RPMI8226 (cell line): ENCODE measurements around the gene INPP5A.
"Not testable (repeated sequence)": the region's sequence is repeated elsewhere in the genome, so short reads cannot be mapped to it uniquely, and the experiment has no call there.

ENCODE experiments used
- DNase-seq: peaks from one replicate; pipeline ENCODE4 v3.0.0-alpha.2; 2015

Gene INPP5A

DNA sequence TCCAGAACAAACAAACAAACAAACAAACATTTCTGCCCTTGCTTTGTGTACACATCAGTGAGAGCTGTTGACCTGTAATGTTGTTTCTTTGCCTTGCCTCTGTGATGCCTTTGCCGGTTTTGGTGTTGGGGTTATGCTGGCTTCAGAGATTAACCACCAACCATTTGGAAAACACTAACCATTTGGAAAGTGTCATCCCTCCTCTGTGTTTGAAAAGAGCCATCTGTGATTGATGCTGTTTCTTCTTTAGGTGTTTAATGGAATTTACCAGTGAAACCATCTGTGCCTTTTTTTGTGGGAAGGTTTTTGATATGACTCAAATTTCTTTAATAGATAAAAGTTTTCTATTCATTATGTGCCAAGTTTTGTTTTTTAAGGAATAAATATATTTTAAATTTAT is 46.5 kb downstream of the INPP5A start:
- no peak for DNase-seq

- no peak for DNase-seq
These were observed 48.4 kb downstream of the INPP5A start for GRCh38 chr10:132585732-132586722.

- no peak for DNase-seq
These were observed 49.2 kb downstream of the INPP5A start for GRCh38 chr10:132586739-132587138.

DNA sequence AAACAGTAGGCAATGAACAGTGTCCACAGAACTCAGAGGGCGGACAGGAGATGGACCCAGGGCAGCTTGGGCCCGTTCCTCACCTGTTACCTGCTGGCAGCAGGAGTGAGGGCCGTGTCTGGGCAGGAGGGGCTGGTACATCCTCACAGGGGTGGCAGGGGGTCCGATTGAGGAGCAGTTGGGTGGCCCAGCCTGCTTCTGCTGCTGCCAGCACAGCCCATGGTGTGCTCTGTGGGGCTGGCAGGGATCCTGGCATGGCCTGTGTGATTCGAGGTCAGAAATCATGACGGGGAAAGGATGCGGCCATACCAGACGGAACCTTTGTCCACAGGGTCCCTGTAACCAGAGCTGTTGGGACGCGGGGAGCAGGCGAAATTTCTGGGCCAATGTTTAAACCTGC is 49.6 kb downstream of the INPP5A start:
- no peak for DNase-seq

GRCh38 chr10:132588301-132589013 is 50.9 kb downstream of the INPP5A start:
- DNase-seq: no peak

DNA sequence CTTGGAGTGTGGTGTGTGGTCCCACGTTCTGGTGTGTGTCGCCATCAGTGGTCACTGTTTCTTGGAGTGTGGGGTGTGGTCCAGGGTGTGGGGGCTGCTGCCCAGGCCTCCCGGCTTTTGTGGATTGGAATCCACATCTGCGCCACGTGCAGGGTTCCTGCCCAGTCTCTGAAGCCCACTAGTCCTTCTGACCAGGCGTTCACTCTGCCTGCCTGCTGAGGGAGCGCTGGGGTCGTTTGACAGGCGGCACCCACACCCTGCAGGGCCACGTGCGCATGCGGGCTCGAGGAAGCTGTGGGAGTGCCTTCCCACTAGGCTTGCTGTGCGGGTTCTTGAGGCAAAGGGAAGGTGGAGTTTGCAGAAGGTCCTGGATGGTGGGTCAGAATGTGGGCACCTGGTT is 51.4 kb downstream of the INPP5A start:
- DNase-seq: no peak

GRCh38 chr10:132589681-132590080 is 52.1 kb downstream of the INPP5A start:
- DNase-seq: no peak

- no peak for DNase-seq
These were observed 52.6 kb downstream of the INPP5A start for GRCh38 chr10:132590094-132590751.

DNA sequence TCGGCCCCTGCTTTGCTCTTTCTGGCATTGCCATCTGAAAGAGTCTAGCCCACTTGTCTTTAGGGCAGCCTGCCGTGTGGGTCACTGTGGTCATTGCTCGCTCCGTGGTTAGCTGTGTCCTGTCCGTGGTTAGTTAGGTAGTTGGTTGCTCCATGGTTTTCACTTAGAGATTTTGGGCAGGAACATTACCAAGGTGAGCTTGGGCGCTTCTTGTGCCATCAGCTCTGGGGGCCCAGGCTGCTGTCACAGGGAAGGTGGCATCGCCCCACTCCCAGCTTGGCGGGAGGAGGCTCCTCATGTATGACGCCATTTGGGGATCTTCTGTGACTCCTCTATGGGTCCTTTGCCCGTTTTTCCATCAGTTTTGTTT is 53.1 kb downstream of the INPP5A start:
- DNase-seq: no peak

DNA sequence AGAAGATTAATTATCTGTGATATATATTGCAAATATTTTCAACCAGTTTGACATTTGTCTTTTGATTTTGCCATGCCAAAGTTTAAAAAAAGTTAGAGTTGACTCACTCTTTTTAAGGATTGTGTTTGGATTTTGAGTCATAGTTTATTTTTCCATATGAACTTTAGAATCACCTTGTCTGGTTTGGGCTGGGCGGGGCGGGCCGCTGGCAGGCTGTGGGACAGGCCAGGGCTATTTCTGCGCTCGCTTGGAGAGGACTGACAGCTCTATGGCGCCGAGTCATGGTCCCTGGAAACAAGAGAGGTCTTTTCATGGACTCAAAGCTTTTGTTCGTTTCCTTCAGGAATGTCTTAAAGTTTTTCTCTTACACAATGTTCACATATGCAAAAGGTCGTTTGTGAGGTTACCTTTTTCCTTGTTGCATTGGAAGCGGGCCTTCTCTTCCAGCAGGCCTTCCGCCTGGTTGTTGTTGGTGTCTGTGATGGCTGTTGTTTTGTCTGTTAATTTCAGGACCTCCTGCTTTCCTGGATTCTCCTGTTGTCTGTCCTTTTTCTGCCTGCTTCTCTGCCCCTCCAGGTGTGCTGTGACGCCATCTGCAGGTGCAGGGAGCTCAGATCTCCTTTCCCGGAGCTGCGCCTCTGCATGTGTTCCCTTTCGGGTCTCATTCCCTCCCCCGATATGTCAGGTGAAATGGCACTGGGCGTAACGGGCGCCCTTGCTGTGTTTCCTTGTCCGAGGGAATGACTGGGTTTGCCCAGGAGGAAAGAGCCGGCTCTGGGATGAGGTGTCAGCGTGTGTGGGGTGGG is 53.8 kb downstream of the INPP5A start:
- DNase-seq: no peak

GRCh38 chr10:132592790-132593383 is 55.3 kb downstream of the INPP5A start:
- DNase-seq: no peak

GRCh38 chr10:132593389-132593788 is 55.8 kb downstream of the INPP5A start:
- DNase-seq: no peak

DNA sequence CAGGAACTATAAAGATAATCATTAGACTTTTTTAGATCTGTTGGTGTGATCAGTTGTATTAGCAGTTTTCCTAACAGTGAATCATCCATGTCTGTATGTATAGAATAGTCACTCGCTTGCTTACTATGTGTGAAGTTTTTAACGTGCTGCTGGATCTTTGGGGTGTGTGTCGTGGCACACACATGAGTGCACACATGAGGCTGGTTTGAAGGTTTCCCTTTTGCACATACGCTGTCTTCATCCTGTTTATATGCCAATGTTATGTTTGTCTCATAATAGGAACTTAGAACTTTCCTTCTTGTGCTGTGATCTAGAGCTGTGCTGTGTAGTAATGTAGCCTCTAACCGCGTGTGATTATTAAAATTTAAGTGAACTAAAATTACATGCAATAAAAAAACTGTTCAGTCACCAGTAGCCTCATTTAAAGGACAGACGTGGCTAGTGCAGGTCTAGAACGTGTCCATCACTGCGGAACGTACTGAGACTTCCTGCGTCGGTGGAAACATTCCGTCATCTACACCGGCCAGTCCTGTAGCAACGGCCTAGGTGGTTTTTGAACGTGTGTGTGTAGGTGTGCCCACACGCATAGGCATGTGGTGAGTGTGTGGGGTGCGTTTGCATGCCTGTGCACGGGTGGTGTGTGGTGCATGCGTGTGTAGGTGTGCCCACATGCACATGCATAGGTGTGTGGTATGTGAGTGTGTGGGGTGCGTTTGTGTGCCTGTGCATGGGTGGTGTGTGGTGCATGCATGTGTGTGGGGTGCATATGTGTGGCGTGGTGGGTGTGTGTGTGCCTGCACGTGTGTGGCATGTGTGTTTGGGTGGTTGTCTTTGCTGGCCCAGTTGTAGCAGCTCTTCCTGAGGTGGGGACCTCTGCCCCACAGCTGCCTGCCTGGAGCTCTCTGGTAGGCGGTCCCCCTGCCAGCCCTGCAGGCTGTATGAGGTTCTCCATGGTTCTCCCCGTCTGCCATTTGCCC is 56.6 kb downstream of the INPP5A start:
- DNase-seq: no peak

DNA sequence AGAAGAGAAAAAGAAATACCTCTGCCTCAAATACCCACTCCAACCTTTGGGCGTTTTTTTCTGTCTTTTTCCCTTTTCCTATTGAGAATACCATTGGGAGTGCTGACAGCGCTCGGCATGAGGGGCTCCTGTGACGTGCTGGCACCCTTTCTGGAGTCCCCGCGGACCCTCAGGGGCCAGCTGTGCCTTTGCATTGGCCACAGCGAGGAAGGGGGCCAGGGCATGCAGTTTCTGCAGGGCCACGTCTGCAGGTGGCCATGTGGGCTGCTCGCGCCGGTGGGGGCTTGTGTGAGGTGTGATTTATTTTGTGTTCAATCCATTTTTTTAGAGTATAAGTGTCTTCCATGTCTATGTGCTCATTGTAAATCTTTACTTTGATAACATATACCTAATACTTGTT is 57.4 kb downstream of the INPP5A start:
- no peak for DNase-seq

GRCh38 chr10:132595854-132596253 is 58.3 kb downstream of the INPP5A start:
- no peak for DNase-seq

GRCh38 chr10:132596742-132597279 is 59.2 kb downstream of the INPP5A start:
- no peak for DNase-seq

DNA sequence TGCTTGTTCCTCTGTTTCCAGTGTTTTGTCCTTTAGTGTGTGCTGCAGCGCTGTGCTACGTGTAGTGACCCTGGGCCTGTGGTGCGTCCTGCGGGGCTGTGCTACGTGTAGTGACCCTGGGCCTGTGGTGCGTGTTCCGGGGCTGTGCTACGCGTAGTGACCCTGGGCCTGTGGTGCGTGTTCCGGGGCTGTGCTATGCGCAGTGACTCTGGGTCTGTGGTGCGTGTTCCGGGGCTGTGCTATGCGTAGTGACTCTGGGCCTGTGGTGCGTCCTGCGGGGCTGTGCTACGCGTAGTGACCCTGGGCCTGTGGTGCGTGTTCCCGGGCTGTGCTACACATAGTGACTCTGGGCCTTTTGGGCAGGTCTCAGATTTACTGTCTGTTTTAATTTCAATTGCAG is 60.1 kb downstream of the INPP5A start:
- DNase-seq: no peak

- DNase-seq: not testable (repeated sequence)
These were observed 61.5 kb downstream of the INPP5A start for GRCh38 chr10:132599023-132599618.

DNA sequence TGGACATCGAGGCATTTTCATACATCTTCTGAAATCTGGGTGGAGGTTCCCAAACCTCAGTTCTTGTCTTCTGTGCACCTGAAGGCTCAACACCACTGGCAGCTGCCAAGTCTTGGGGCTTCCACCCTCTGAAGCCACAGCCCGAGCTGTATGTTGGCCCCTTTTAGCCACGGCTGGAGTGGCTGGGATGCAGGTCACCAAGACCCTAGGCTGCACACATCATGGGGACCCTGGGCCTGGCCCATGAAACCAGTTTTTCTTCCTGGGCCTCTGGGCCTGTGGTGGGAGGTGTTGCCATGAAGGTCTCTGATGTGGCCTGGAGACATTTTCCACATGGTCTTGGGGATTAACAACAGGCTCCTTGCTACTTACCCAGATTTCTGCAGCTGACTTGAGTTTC is 62.1 kb downstream of the INPP5A start:
- DNase-seq: no peak

DNA sequence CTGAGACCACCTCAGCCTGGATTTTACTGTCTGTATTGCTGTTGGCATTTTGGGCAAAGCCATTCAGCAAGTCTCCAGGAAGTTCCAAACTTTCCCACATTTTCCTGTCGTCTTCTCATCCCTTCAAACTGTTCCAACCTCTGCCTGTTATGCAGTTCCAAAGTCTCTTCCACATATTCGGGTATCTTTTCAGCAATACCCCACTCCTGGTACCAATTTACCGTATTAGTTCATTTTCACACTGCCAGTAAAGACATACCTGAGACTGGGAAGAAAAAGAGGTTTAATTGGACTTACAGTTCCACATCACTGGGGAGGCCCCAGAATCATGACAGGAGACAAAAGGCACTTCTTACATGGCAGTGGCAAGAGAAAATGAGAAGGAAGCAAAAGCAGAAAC is 62.8 kb downstream of the INPP5A start:
- DNase-seq: no peak
